ENCODE results near the gene SEMA6D. TPM values are rescaled to one million over a fixed set of nuclear protein-coding genes. Genes with fewer than 3 reads are reported as not detected.
A peak's percentile ranks its signal among the peaks of the same experiment; 100 is the strongest.

SEMA6D gene
- total and polyA plus RNA-seq, 2 donors (not counting 3 experiments of a cell fraction or from before 2014, with no cell fraction given): 16.3 to 22.5 TPM

DNA sequence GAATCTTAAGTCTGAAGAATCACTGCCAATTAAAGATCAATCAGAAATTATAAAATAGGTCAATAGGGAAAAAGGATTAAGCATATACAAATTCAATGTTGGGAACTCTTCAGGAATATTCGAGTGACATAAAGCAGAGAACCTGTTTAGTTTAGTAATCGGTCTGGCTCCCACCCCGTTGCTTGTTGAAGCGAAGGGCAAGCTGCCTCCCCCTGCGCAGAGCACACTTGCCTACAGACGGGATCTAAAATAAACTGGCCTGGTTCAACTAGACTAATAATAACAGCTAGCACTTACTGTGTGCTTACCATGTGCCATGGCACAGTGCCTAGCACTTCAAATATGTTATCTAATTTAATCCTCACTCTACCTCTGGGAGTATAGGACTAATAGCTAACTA lies 8.6 kb downstream of the SEMA6D start:
- Histone ChIP-seq H2AFZ (ENCODE audit: low read depth, low read length) (no peak overlapping the region), H3K4me2 (ENCODE audit: insufficient read depth, low read length) (peak overlapping the region; percentile 28), H3K79me2 (ENCODE audit: control insufficient read depth, insufficient read depth, low read length) (peaks cover 4% of the 10 kb centered on the region), H3K36me3 (ENCODE audit: control insufficient read depth in 2 of 2, extremely low read depth in 1 of 2, insufficient read depth in 2 of 2, low read length in 2 of 2) (no peaks in the 10 kb centered on the region), H3K27me3 (ENCODE audit: control insufficient read depth in 2 of 2, insufficient read depth in 2 of 2, low read length in 2 of 2) (no peaks in the 10 kb centered on the region), H4K20me1 (replicated peaks; ENCODE audit: control insufficient read depth, extremely low read depth, insufficient read depth, low read length) (no peaks in the 10 kb centered on the region), H3K4me1 (ENCODE audit: control insufficient read depth, extremely low read depth, insufficient read depth, low read length) (peaks cover 12% of the 10 kb centered on the region), H3K9me3 (replicated peaks; ENCODE audit: control insufficient read depth, insufficient read depth, low read length) (no peaks in the 10 kb centered on the region), H3K9me1 (replicated peaks; ENCODE audit: control insufficient read depth, extremely low read depth, insufficient read depth, low read length) (no peaks in the 10 kb centered on the region), H3K9ac (replicated peaks; ENCODE audit: extremely low read depth, insufficient read depth, low read length) (no peak overlapping the region), H3K4me3 (replicated peaks in 1 of 3; ENCODE audit: insufficient read depth in 1 of 3, low read depth in 1 of 3, low read length in 3 of 3) (no peak overlapping the region), H3K27ac (ENCODE audit: insufficient read depth, low read depth, low read length) (no peak overlapping the region)
- CTCF ChIA-PET: interaction anchor here (1.0 to 2.5 kb wide), 4 partner anchors 9 to 132 kb away, joined by 3 to 11 read pairs (median 4); partner anchors contain the start of gene SEMA6D
- dilution Hi-C loops (cut with MboI; ENCODE audit: extremely low pct_ligation_motif_present, low sequenced_read_pairs) (no loop called here), intact Hi-C loops (cut with micrococcal nuclease) (no loop called here)
- TF ChIP-seq MYC (IDR thresholded peaks at IDR 0.05; ENCODE audit: low read depth, low read length) (no peak), JUN (IDR thresholded peaks at IDR 0.05; ENCODE audit: borderline replicate concordance, insufficient read depth, insufficient read length, low read depth) (no peak), POLR2AphosphoS5 (IDR thresholded peaks at IDR 0.05; ENCODE audit: insufficient read depth, low read depth, low read length) (no peak), FOS (IDR thresholded peaks at IDR 0.05; ENCODE audit: borderline replicate concordance, insufficient read depth, low read length) (no peak), GATA2 (IDR thresholded peaks at IDR 0.05; ENCODE audit: insufficient read depth, insufficient read length, low read depth, low read length) (no peak), EZH2 (IDR thresholded peaks at IDR 0.05; ENCODE audit: borderline replicate concordance, low read depth, low read length, severe bottlenecking) (no peak), POLR2A (IDR thresholded peaks at IDR 0.05; ENCODE audit: low read depth, low read length) (no peak)
- TF ChIP-seq, protein P1, sequence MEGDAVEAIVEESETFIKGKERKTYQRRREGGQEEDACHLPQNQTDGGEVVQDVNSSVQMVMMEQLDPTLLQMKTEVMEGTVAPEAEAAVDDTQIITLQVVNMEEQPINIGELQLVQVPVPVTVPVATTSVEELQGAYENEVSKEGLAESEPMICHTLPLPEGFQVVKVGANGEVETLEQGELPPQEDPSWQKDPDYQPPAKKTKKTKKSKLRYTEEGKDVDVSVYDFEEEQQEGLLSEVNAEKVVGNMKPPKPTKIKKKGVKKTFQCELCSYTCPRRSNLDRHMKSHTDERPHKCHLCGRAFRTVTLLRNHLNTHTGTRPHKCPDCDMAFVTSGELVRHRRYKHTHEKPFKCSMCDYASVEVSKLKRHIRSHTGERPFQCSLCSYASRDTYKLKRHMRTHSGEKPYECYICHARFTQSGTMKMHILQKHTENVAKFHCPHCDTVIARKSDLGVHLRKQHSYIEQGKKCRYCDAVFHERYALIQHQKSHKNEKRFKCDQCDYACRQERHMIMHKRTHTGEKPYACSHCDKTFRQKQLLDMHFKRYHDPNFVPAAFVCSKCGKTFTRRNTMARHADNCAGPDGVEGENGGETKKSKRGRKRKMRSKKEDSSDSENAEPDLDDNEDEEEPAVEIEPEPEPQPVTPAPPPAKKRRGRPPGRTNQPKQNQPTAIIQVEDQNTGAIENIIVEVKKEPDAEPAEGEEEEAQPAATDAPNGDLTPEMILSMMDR (IDR thresholded peaks at IDR 0.05; ENCODE audit: extremely low read depth in 1 of 2, insufficient read depth in 1 of 2, low read depth in 1 of 2, low read length in 2 of 2): no peak
- TF ChIP-seq, protein P2, sequence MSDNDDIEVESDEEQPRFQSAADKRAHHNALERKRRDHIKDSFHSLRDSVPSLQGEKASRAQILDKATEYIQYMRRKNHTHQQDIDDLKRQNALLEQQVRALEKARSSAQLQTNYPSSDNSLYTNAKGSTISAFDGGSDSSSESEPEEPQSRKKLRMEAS (IDR thresholded peaks at IDR 0.05; ENCODE audit: insufficient read depth, insufficient read length): no peak
- POLR2A ChIA-PET: interaction anchor here (1.1 kb wide), 1 partner anchor 13 kb away, joined by 5 read pairs; no protein-coding TSS in a partner anchor
- DNase-seq (ENCODE audit: low read depth, low spot score) (no peak), FAIRE-seq (no peak)
- TSS peak; percentile 50 for BruUV-seq (replicated peaks)

Measured in endothelial cell of umbilical vein (primary cell).